ENCODE measurements around the gene FREM2.
A peak's percentile ranks its signal among the peaks of the same experiment; 100 is the strongest.

The FREM2 gene

DNA sequence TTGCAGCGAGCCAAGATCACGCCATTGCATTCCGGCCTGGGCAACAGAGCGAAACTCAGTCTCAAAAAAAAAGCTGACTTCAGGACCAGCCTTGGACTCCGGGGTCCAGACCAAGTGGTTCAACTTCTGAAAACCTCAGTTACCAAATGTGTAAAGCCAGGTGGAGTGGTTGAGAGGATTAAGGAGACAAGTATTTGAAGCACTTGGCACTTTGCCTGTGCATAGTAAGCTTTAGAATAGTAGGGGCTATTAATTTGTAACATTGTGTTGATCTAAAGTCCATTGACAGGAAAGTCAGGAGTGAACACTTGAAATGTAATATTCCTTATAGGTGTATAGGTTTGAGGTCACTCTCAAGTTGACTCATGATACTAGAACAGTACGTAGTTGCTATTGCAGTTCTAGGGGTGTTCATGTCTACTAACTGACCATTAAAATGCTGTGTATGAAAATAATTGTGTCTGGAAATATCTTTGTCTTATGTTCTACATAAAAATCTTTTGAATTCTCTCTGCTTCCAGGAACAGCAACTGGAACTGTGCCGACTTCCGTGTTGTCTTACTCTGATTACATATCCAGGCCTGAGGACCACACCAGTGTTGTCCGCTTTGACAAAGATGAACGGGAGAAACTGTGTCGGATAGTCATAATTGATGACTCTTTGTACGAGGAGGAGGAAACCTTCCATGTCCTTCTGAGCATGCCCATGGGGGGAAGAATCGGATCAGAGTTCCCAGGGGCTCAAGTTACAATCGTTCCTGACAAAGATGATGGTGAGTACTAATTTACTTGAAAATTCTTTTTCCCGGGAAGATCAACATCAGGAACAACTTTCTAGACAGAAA is 97.4 kb downstream of the FREM2 start:
- H3K36me3 ChIP-seq (ENCODE audit: insufficient read depth, low read length), result no peaks in the 10 kb centered on the region
- no peak overlapping the region for H3K4me3 ChIP-seq (ENCODE audit: low read length)
- H3K27me3 ChIP-seq (ENCODE audit: insufficient read depth, low read length), result no peaks in the 10 kb centered on the region
- H3K4me1 ChIP-seq (ENCODE audit: insufficient read depth, low read length), result no peaks in the 10 kb centered on the region
- no peaks in the 10 kb centered on the region for H3K9me3 ChIP-seq (ENCODE audit: low read length)
- H2AFZ ChIP-seq (ENCODE audit: low read depth, low read length), result no peak overlapping the region

DNA sequence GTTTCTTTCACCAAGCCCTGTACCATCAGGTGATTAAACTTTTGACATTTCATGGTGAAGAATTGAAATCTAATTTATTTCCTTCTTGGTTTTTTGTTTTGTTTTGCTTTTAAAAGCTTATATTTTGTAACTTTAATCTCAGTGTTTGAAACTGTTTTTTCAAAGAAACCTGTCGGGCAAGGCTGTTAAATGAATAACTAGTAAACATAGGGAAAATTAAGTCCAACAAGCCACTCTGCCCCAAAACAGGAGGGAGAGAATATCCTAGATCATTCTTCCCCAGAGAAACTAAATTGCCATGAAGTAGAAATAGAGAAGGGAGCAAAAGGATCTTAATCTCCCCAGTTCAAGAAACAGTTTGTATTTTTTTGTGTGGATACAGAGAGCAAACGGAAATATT is 98.2 kb downstream of the FREM2 start:
- H2AFZ ChIP-seq (ENCODE audit: low read depth, low read length), result no peak overlapping the region

DNA sequence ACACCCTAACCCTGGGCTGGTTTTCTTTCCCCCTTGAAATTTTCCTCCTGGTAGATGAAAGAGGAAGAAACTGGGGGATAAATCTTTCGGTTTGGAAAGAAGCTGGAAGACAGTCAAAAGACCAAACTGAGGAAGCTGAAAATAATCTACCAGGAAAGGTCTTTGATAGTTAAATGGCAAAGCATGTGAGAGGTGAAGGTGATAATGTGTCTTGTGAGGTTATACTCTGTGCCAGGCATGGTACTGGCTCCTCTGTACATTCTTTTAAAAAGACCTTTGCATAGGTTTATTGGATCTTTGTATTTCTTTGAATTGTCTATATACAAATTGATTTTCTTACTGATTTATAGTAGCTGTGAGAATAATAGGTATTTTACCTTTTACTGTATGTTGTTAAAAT is 98.6 kb downstream of the FREM2 start:
- Histone ChIP-seq H2AFZ (ENCODE audit: low read depth, low read length) (no peak overlapping the region), H3K4me3 (ENCODE audit: low read length) (no peak overlapping the region)

More for the DNA sequence above, 98.2 kb downstream of the FREM2 start:
- Histone ChIP-seq H3K36me3 (ENCODE audit: insufficient read depth, low read length) (no peaks in the 10 kb centered on the region), H3K4me1 (ENCODE audit: insufficient read depth, low read length) (no peaks in the 10 kb centered on the region), H3K4me3 (ENCODE audit: low read length) (no peak overlapping the region), H3K9me3 (ENCODE audit: low read length) (no peaks in the 10 kb centered on the region), H3K27me3 (ENCODE audit: insufficient read depth, low read length) (no peaks in the 10 kb centered on the region)

DNA sequence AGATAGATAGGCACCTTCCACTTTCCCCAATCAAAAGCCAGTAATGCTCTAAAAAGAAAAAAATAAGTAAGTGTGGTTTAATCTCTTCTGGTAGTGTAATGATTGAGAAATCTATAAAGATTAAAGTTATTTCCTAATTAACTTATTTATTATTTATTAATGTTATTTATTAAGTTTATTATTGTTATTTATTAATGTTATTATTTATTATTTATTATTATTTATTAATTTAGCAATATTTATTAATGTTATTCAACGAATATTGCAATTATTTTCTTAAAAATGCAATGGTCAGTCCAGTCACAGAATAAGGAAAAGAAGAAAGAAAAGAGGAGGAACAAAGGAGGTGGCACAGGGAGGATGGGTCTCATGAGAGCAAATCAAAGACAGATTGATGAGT is 100.7 kb downstream of the FREM2 start:
- no peak overlapping the region for H2AFZ ChIP-seq (ENCODE audit: low read depth, low read length)
- no peaks in the 10 kb centered on the region for H3K4me1 ChIP-seq (ENCODE audit: insufficient read depth, low read length)
- H3K27me3 ChIP-seq (ENCODE audit: insufficient read depth, low read length), result no peaks in the 10 kb centered on the region
- no peak overlapping the region for H3K4me3 ChIP-seq (ENCODE audit: low read length)
- no peaks in the 10 kb centered on the region for H3K36me3 ChIP-seq (ENCODE audit: insufficient read depth, low read length)
- no peaks in the 10 kb centered on the region for H3K9me3 ChIP-seq (ENCODE audit: low read length)

More for the DNA sequence above, 98.6 kb downstream of the FREM2 start:
- Histone ChIP-seq H3K4me1 (ENCODE audit: insufficient read depth, low read length) (no peaks in the 10 kb centered on the region), H3K36me3 (ENCODE audit: insufficient read depth, low read length) (no peaks in the 10 kb centered on the region), H3K27me3 (ENCODE audit: insufficient read depth, low read length) (no peaks in the 10 kb centered on the region), H3K9me3 (ENCODE audit: low read length) (no peaks in the 10 kb centered on the region)

DNA sequence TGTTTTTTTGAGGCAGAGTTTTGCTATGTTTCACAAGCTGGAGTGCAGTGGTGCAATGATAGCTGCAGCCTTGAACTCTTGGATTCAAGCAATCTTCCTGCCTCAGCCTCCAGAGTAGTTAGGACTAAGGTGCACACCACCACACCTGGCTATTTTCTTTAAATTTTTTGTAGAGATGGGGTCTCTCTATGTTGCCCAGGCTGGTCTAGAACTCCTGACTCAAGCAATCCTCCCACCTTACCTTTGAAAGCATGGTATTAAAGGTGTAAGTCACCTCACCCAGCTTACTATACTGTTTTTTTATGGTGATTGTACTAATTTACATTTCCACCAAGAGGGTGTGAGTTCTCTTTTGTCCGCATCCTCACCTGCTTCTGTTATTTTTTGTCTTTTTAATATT is 110.0 kb downstream of the FREM2 start:
- H3K27me3 ChIP-seq (ENCODE audit: insufficient read depth, low read length), result no peaks in the 10 kb centered on the region

DNA sequence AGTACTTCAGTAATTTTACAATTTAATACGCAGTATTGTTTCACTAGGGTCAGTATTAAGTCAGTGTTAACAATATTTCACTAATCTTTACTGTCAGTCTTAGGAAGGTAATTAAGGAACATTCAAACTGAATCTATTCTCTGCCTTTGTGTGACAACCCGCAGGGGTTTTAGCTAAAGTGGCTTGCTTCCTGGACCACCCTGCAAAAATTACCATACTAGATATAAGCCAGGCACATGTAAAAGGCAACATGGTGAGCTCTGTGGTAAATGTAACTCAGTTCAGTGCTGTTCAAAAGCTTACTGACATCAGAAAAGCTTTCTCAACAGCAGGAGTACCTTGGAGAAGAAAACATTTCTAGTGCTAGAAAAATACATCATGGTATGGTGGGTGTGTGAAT is 116.7 kb downstream of the FREM2 start:
- Histone ChIP-seq H2AFZ (ENCODE audit: low read depth, low read length) (peak overlapping the region; percentile 49), H3K36me3 (ENCODE audit: insufficient read depth, low read length) (no peaks in the 10 kb centered on the region), H3K27me3 (ENCODE audit: insufficient read depth, low read length) (no peaks in the 10 kb centered on the region), H3K9me3 (ENCODE audit: low read length) (no peaks in the 10 kb centered on the region), H3K4me3 (ENCODE audit: low read length) (no peak overlapping the region), H3K4me1 (ENCODE audit: insufficient read depth, low read length) (peaks cover 20% of the 10 kb centered on the region)

More for the DNA sequence above, 110.0 kb downstream of the FREM2 start:
- no peaks in the 10 kb centered on the region for H3K4me1 ChIP-seq (ENCODE audit: insufficient read depth, low read length)
- H3K9me3 ChIP-seq (ENCODE audit: low read length), result no peaks in the 10 kb centered on the region
- no peak overlapping the region for H3K4me3 ChIP-seq (ENCODE audit: low read length)
- H2AFZ ChIP-seq (ENCODE audit: low read depth, low read length), result no peak overlapping the region
- no peaks in the 10 kb centered on the region for H3K36me3 ChIP-seq (ENCODE audit: insufficient read depth, low read length)

DNA sequence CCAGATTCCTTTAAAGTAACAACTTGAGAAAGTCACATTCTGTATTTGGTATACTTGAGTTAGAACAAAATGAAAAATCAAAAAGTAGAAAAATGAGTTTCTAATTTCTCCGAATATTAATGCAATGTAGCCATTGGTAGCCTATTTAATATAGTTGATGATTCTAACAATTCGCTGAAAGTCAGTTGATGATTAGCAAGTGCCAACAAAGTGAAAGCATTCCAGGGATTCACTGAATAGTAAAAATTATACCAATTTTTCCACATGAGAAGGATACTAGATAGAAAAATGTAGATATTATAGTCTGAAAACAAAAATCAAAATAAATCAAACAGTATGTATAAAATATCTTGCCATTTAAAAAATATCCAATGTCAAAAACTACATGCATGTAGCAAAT is 117.2 kb downstream of the FREM2 start:
- Histone ChIP-seq H3K4me3 (ENCODE audit: low read length) (no peak overlapping the region), H3K27me3 (ENCODE audit: insufficient read depth, low read length) (no peaks in the 10 kb centered on the region), H2AFZ (ENCODE audit: low read depth, low read length) (peak overlapping the region; percentile 49)

DNA sequence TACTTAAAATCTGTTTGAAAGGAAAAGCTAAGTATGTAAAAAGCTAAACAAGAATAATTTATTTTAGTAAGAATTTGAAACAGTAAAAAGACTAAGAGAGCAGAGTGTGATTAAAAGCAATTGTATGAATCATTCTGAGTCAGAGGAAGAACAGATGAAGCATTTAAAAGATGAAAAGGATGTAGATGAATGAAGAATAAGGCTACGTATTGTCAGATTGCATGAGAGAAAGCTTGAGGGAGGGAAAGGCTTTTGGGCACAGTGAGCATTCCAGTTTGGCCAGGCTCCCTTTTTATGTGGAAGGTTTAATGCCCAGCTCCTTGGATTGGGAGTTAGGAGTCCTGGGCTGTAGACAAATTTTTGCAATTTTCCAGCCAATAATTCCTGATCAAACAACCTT is 117.7 kb downstream of the FREM2 start:
- no peak overlapping the region for H2AFZ ChIP-seq (ENCODE audit: low read depth, low read length)
- H3K9me3 ChIP-seq (ENCODE audit: low read length), result no peaks in the 10 kb centered on the region
- peaks cover 20% of the 10 kb centered on the region for H3K4me1 ChIP-seq (ENCODE audit: insufficient read depth, low read length)
- no peaks in the 10 kb centered on the region for H3K27me3 ChIP-seq (ENCODE audit: insufficient read depth, low read length)
- H3K4me3 ChIP-seq (ENCODE audit: low read length), result no peak overlapping the region
- H3K36me3 ChIP-seq (ENCODE audit: insufficient read depth, low read length), result no peaks in the 10 kb centered on the region

More for the DNA sequence above, 117.2 kb downstream of the FREM2 start:
- Histone ChIP-seq H3K9me3 (ENCODE audit: low read length) (no peaks in the 10 kb centered on the region), H3K4me1 (ENCODE audit: insufficient read depth, low read length) (peaks cover 20% of the 10 kb centered on the region), H3K36me3 (ENCODE audit: insufficient read depth, low read length) (no peaks in the 10 kb centered on the region)

DNA sequence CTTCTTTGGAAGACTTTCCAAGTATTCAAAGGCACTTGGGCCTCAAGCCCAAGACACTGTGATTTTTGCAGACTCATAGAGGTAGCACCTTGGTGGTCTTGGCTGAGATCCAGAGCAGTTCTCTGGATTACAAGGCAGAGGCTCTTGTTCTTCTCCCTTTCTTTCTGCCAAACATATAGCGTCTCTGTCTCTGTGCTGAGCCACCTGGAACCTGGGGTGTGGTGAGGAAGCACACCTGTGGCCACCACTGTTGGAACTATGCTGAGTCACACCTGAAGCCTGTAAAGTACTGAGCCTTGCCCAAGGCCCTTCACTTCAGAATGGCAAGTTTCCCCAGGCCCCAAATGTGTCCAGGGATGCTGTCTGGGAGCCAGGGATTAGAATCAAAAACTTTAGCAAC is 127.5 kb downstream of the FREM2 start:
- H3K36me3 ChIP-seq (ENCODE audit: insufficient read depth, low read length), result no peaks in the 10 kb centered on the region
- H2AFZ ChIP-seq (ENCODE audit: low read depth, low read length), result no peak overlapping the region
- peaks cover 4% of the 10 kb centered on the region for H3K4me1 ChIP-seq (ENCODE audit: insufficient read depth, low read length)
- peaks cover 2% of the 10 kb centered on the region for H3K9me3 ChIP-seq (ENCODE audit: low read length)
- H3K27me3 ChIP-seq (ENCODE audit: insufficient read depth, low read length), result no peaks in the 10 kb centered on the region
- H3K4me3 ChIP-seq (ENCODE audit: low read length), result no peak overlapping the region

DNA sequence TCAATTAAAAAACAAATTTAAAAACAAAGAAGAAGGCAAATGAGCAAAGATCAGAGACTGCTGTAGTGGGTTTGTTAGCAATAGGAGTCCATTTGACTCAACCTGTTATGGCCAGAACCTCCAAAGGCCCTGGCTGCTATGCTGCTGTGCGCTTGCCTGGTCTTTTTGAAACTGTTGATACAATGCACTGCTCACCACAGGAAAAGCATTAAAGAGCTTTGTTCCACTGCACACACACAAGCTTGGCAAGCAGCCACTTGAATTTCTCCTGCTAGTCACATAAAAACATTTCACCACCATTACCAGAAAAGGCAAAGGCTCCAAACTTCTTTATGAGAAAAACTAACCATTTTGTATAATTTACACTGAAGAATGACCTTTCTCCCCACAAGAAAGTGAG is 132.2 kb downstream of the FREM2 start:
- Histone ChIP-seq H2AFZ (ENCODE audit: low read depth, low read length) (no peak overlapping the region), H3K4me3 (ENCODE audit: low read length) (no peak overlapping the region), H3K4me1 (ENCODE audit: insufficient read depth, low read length) (peaks cover 13% of the 10 kb centered on the region), H3K27me3 (ENCODE audit: insufficient read depth, low read length) (no peaks in the 10 kb centered on the region), H3K36me3 (ENCODE audit: insufficient read depth, low read length) (no peaks in the 10 kb centered on the region), H3K9me3 (ENCODE audit: low read length) (no peaks in the 10 kb centered on the region)

DNA sequence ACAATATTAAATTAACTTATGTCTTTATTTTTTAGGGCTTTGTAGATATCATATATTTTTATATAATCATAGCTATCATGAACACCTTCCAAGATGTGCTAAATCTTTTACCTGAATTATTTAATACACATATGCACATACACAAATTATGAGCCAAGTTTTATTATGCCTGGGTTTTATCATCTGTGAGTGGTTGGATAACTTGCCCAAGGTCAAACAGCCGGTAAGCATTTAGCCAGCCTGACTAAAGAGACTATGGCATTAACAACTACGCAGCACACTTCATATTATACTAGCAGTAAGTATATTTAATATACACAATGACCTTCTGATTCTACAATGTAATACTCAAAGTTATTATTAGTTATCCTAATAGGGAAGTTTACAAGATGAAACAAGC is 132.7 kb downstream of the FREM2 start:
- peaks cover 13% of the 10 kb centered on the region for H3K4me1 ChIP-seq (ENCODE audit: insufficient read depth, low read length)
- no peaks in the 10 kb centered on the region for H3K36me3 ChIP-seq (ENCODE audit: insufficient read depth, low read length)
- H2AFZ ChIP-seq (ENCODE audit: low read depth, low read length), result no peak overlapping the region
- H3K9me3 ChIP-seq (ENCODE audit: low read length), result no peaks in the 10 kb centered on the region
- no peaks in the 10 kb centered on the region for H3K27me3 ChIP-seq (ENCODE audit: insufficient read depth, low read length)
- H3K4me3 ChIP-seq (ENCODE audit: low read length), result no peak overlapping the region

DNA sequence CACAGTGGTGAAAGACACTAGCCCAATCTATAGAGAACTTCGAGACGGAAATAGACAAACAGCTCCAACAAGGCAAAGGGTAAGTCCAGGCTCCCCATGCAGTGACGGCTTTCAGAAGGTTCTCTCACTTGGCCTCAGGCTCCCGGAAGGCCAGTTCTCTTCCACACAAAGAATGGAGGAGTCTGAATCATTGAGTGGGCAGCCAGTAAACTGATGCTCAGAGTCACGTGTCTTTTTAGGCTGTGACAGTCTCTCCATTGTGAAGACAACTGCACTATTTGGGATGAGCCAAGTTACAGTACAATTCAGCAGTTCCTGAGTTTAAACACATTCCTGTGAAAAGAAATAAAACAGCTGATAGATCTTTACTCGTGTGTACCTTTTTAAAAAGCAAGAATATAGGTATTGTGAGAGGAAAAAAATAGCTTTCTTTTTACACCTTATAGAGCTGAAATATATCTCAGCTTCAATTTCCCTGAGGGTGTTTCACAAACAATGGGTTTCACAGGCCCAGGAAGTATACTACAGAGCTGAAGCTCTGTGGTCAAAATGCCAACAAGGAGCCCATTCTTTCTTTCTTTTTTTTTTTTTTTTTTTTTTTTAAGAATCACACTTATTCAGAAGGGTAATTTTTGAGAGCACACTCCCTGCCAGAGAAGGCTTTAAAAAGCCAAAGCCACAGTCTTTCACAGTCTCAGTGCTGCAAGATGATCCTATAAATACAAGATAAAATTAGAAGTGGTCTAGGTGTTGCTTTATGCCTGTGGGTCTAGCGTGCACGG is 135.1 kb downstream of the FREM2 start:
- Histone ChIP-seq H3K4me1 (ENCODE audit: insufficient read depth, low read length) (peaks cover 23% of the 10 kb centered on the region), H3K36me3 (ENCODE audit: insufficient read depth, low read length) (no peaks in the 10 kb centered on the region), H2AFZ (ENCODE audit: low read depth, low read length) (peak overlapping the region; percentile 85), H3K9me3 (ENCODE audit: low read length) (no peaks in the 10 kb centered on the region), H3K4me3 (ENCODE audit: low read length) (no peak overlapping the region), H3K27me3 (ENCODE audit: insufficient read depth, low read length) (no peaks in the 10 kb centered on the region)

DNA sequence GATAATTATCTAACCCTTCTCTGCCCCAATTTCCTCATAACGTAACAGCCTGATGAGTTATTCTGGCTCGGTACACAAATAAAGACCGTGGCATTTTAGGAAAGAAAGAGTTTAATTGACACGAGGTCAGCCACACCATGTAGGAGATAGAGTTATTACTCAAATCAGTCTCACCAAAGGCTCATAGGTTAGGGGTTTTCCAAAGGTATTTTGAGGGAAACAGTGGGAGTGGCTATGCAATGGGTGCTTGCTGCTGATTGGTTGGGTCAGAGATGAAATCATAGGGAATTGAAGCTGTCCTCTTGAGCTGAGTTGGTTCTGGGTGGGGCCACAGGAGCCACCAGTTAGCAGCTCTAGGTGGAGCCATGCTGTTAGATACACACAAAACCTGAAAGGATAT is 137.5 kb downstream of the FREM2 start:
- H3K4me3 ChIP-seq (ENCODE audit: low read length), result no peak overlapping the region
- no peak overlapping the region for H2AFZ ChIP-seq (ENCODE audit: low read depth, low read length)
- peaks cover 19% of the 10 kb centered on the region for H3K4me1 ChIP-seq (ENCODE audit: insufficient read depth, low read length)
- H3K36me3 ChIP-seq (ENCODE audit: insufficient read depth, low read length), result no peaks in the 10 kb centered on the region
- no peaks in the 10 kb centered on the region for H3K27me3 ChIP-seq (ENCODE audit: insufficient read depth, low read length)
- H3K9me3 ChIP-seq (ENCODE audit: low read length), result no peaks in the 10 kb centered on the region
